Thyroid gland (tissue), 4 donors: ENCODE data around the gene RPUSD1.

ENCODE experiments used
- POLR2A ChIP-seq, 2 donors: fragments of 450-650 bp; IDR thresholded peaks; one replicate each; pipeline ENCODE4 v1.6.1; 2017; ENCODE audit warnings: antibody characterized with exemption in 2 of 2, mild to moderate bottlenecking in 2 of 2, moderate library complexity in 1 of 2
- TF ChIP-seq, protein P1 (sequence below), 6 experiments: fragments of 200-600 bp in 3 of 6; fragments of 450-650 bp in 3 of 6; sonication (generic) in 3 of 6; IDR thresholded peaks; one replicate each; pipeline ENCODE4 v1.5.1; 2016 to 2019; ENCODE audit warnings: antibody characterized with exemption in 6 of 6, mild to moderate bottlenecking in 2 of 6, inconsistent platforms in 1 of 6, moderate library complexity in 1 of 6

DNA sequence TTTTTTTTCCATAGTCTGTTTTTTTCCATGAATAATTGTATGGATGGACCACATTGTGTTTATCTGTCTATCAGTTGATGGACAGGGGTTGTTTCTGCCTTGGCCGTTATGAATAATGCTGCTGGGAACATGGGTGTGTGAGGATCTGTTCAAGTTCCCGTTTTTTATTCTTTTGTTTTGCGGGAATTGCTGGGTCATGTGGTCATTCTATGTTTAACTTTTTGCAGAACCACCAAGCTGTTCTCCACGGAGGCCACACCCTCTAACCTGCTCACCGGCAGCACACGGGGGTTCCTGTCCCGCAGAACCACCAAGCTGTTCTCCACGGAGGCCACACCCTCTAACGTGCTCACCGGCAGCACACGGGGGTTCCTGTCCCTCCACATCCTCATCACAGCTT, 33.5 kb downstream of the RPUSD1 start:
- TF ChIP-seq, protein P1, sequence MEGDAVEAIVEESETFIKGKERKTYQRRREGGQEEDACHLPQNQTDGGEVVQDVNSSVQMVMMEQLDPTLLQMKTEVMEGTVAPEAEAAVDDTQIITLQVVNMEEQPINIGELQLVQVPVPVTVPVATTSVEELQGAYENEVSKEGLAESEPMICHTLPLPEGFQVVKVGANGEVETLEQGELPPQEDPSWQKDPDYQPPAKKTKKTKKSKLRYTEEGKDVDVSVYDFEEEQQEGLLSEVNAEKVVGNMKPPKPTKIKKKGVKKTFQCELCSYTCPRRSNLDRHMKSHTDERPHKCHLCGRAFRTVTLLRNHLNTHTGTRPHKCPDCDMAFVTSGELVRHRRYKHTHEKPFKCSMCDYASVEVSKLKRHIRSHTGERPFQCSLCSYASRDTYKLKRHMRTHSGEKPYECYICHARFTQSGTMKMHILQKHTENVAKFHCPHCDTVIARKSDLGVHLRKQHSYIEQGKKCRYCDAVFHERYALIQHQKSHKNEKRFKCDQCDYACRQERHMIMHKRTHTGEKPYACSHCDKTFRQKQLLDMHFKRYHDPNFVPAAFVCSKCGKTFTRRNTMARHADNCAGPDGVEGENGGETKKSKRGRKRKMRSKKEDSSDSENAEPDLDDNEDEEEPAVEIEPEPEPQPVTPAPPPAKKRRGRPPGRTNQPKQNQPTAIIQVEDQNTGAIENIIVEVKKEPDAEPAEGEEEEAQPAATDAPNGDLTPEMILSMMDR (IDR thresholded peaks at IDR 0.05): no peak
- TF ChIP-seq POLR2A (IDR thresholded peaks at IDR 0.05): no peak
